LNCAP (cell line): Measurements from ENCODE around the gene NFIA.

Experiments used
- CTCF ChIP-seq: fragments of 450-650 bp; IDR thresholded peaks from 2 replicates; pipeline ENCODE4 v1.5.1; 2017; ENCODE audit warnings: mild to moderate bottlenecking

NFIA gene

DNA sequence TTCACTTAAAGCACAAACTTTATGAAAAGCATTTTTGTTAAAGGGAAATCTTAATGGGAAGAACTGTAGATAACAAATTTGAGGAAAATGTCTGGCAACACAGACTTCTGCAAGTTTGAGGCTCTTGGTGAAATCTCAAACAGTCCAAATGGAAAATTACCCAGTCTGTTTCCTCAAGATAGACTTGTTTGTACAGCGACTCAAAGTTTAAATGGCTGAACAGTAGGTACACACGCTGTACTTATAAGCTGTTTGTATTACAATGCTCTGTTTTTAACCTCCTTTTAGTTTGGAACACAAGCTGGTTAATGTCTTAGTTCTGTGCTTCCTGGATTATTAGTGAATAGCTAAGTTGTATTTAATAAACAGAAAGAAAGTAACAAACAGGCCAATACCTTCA lies 217.1 kb downstream of the NFIA start:
- TF ChIP-seq CTCF: no peak

GRCh38 chr1:61300899-61301298 lies 218.5 kb downstream of the NFIA start:
- TF ChIP-seq CTCF: no peak

DNA sequence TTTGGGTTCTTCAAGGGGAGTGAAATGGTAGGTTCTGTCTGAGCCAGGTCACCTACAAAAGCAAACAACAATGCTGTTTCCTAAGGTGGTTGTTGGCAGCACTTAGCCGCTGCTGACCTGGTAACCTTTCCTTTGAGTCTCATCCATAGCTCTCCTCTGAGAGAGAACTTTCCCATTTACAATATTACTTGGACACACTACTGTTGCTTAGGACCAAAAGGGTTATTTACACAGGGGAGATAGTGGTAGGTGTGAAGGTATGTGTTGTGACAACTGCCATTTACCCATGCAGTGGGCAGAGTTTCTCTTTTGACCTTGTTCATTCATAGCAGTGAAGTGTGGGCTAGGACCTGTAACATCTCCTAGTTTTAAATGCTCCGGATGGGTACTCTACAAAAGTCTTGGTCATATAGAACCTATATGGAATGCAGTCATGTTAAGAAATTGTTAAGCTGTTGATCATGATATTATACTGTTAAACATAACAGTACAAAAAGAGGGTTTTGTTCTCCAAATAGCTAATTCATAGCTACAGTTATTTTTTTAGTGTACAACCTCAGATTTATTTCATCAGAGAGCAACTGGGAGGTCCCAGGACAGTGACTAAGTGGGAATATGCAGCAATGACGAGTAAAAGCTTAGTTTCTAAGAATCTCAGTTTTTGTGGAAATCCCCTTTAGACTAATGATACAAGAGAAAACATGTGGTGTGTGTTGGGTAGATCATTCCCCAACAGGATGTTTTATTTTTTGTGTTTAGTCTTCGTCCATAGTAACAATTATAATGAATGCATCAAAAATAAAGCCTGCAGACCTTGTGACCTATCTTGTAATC lies 219.7 kb downstream of the NFIA start:
- no peak for TF ChIP-seq CTCF

- no peak for TF ChIP-seq CTCF
These were observed 225.2 kb downstream of the NFIA start for GRCh38 chr1:61307422-61308142.

DNA sequence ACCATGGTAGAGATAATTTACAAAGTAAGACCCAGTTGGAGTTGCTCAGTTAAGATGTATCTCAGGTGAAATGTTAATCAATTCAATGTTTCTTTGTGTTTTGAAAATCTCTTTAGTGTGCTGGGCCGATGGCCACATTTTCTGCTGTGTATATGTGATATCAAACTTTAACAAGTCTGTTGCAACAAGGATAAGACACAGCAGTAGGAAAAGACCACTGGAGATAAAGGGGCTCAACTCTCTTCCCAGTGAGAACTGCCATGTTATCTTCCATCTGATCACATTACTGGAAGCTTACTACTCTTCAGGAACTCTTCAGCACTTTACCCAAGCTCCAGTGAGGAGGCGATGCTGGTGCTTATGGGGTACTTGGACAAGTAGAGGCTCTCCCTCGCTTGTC lies 227.7 kb downstream of the NFIA start:
- TF ChIP-seq CTCF: no peak

GRCh38 chr1:61310538-61310937 lies 228.2 kb downstream of the NFIA start:
- TF ChIP-seq CTCF: no peak

- no peak for TF ChIP-seq CTCF
These were observed 231.6 kb downstream of the NFIA start for GRCh38 chr1:61313906-61314422.
